C1 segment of cervical spinal cord (tissue), 14 donors: Measurements from ENCODE around the gene PPIE.
A peak's percentile ranks its signal among the peaks of the same experiment; 100 is the strongest.
"Not testable (repeated sequence)": the region's sequence is repeated elsewhere in the genome, so short reads cannot be mapped to it uniquely, and the experiment has no call there.

Source experiments
- DNase-seq, 14 donors: peaks; one replicate each; lab custom pipeline; 2025; lab: John Stamatoyannopoulos, UW

Gene PPIE

GRCh38 chr1:39777306-39777705 lies 38.6 kb downstream of the PPIE start:
- no peak for DNase-seq

- DNase-seq = not testable (repeated sequence)
Measured at GRCh38 chr1:39777896-39778295, 39.2 kb downstream of the PPIE start.

GRCh38 chr1:39778463-39779099 lies 39.9 kb downstream of the PPIE start:
- DNase-seq = not testable (repeated sequence)

GRCh38 chr1:39779137-39779536 lies 40.5 kb downstream of the PPIE start:
- no peak for DNase-seq

- no peak for DNase-seq
Measured at GRCh38 chr1:39779821-39780220, 41.1 kb downstream of the PPIE start.

- no peak for DNase-seq
Measured at GRCh38 chr1:39781349-39781715, 42.6 kb downstream of the PPIE start.

- no peak for DNase-seq
Measured at GRCh38 chr1:39782103-39782502, 43.4 kb downstream of the PPIE start.

GRCh38 chr1:39782685-39783084 lies 44.0 kb downstream of the PPIE start:
- not testable (repeated sequence) for DNase-seq

GRCh38 chr1:39786303-39787107 lies 47.8 kb downstream of the PPIE start:
- DNase-seq = peak in 2 of 14 donors; percentile 22 to 40

- not testable (repeated sequence) for DNase-seq
Measured at GRCh38 chr1:39787108-39787375, 48.4 kb downstream of the PPIE start.

GRCh38 chr1:39787468-39787867 lies 48.8 kb downstream of the PPIE start:
- DNase-seq = no peak

GRCh38 chr1:39787964-39788363 lies 49.3 kb downstream of the PPIE start:
- DNase-seq = not testable (repeated sequence)

- DNase-seq = no peak
Measured at GRCh38 chr1:39788426-39788757, 49.7 kb downstream of the PPIE start.

- peak in 8 of 14 donors; percentile 4 to 61 (median 28) for DNase-seq
Measured at GRCh38 chr1:39788758-39789570, 50.3 kb downstream of the PPIE start, which contains the start of gene BMP8B. Gene BMP8B (minus strand): TSS chr1:39788865. CDS start chr1:39788485, 380 bp downstream.

- DNase-seq = no peak
Measured at GRCh38 chr1:39789571-39790110, 51.0 kb downstream of the PPIE start.

- DNase-seq = no peak
Measured at GRCh38 chr1:39791838-39792237, 53.2 kb downstream of the PPIE start.

GRCh38 chr1:39795651-39796050 lies 57.0 kb downstream of the PPIE start:
- no peak for DNase-seq

- peak in 9 of 14 donors; percentile 6 to 70 (median 28) for DNase-seq
Measured at GRCh38 chr1:39798859-39799769, 60.4 kb downstream of the PPIE start.

- peak in 11 of 14 donors; percentile 22 to 76 (median 47) for DNase-seq
Measured at GRCh38 chr1:39799770-39800470, 61.2 kb downstream of the PPIE start.

- no peak for DNase-seq
Measured at GRCh38 chr1:39800471-39800835, 61.8 kb downstream of the PPIE start.
